ENCODE measurements around the gene BPIFA1.

BPIFA1 gene

DNA sequence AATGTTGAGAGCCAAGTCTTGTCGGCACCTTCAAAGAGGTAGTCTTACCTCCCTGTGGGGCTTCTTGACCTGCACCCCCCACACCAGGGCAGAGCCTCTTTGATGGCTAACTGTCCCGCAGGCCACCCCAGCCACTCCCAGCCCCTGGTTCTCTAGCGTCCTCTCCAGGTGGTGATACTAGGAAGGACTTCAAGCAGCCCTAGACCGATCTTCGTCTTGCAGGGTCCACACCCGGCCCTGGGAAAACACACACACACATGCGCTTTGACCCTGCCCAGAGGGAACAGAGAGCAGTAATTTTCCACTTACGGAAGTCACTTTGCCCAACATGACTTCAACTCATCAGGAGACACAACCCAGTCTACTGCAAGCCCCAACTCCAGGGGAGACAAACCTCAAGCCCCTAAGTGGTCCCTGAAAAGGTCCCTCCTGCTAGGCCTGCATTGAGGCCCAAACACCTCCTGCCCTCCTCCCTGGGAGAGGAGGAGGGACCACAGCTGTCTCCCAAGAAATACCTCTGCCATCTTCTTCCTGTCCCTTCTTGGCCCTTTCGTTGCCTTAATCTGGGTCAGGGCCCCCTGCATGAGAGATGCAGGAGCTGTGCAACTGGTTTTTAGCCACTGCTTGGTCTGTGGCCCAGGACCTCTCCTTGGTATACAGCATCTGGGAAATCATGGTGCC is 44.3 kb downstream of the BPIFA1 start:
- Histone ChIP-seq H3K4me3 (ENCODE audit: low read length) (no peak overlapping the region), H3K36me3 (ENCODE audit: insufficient read depth, low read depth, low read length) (no peaks in the 10 kb centered on the region), H3K9ac (ENCODE audit: low read depth, low read length) (no peak overlapping the region), H3K9me3 (ENCODE audit: insufficient read depth, low read depth, low read length) (no peaks in the 10 kb centered on the region), H3K4me1 (ENCODE audit: insufficient read depth, low read length) (peaks cover 6% of the 10 kb centered on the region; the same call in 1 of the 2 replicates), H3K27me3 (ENCODE audit: insufficient read depth, low read length) (no peaks in the 10 kb centered on the region), H3K27ac (ENCODE audit: low read length) (no peak overlapping the region)

DNA sequence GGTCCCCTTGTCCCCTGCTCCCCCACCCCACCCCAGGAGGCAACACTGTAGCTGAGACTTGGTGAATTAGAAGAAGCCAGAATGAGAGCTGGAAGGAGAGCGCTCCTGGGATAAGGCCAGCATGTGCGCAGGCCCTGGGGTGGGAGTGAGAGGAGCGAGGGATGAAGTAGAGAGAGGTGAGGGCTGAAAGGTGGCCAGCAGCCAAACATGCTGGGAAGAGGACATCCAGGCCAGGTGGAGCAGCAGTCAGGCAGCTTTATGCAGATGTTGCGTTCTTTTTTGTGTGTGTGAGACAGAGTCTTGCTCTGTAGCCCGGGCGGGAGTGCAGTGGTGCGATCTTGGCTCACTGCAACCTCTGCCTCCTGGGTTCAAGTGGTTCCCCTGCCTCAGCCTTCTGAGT is 45.0 kb downstream of the BPIFA1 start:
- no peaks in the 10 kb centered on the region for H3K36me3 ChIP-seq (ENCODE audit: insufficient read depth, low read depth, low read length)
- H3K27ac ChIP-seq (ENCODE audit: low read length) = no peak overlapping the region
- H3K9me3 ChIP-seq (ENCODE audit: insufficient read depth, low read depth, low read length) = no peaks in the 10 kb centered on the region
- H3K4me3 ChIP-seq (ENCODE audit: low read length) = no peak overlapping the region
- no peak overlapping the region for H3K9ac ChIP-seq (ENCODE audit: low read depth, low read length)
- no peaks in the 10 kb centered on the region for H3K27me3 ChIP-seq (ENCODE audit: insufficient read depth, low read length)
- H3K4me1 ChIP-seq (ENCODE audit: insufficient read depth, low read length) = peaks cover 6% of the 10 kb centered on the region; the same call in 1 of the 2 replicates

DNA sequence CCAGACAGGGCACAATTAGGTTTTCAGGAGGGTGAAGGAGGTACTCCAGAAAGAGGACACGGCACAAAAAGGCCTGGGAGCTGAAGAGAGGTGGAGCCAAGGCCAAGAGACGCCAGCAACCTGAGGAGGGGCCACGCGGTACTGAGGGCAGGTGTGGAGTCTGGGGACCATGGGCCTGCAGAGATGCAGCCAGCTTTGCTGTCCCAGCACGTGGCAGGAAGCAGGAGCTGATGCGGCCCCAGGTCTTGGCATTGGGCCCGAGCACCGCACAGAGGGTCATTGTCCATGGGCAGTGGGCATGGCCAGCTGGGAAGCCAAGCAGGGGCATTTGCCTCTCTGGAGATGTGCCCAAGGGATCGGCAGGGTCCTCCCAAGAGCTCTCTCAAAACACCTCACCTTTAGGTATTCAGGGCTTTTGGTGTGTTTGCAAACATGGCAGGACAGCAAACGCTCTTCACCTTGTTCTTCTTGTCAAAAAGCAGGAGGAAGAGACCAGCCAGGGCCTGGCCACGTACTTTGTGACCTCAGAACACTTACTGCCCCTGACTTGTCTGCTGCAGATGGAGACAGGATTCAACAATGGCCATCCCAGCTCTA is 45.9 kb downstream of the BPIFA1 start:
- no peak overlapping the region for H3K27ac ChIP-seq (ENCODE audit: low read length)
- H3K9me3 ChIP-seq (ENCODE audit: insufficient read depth, low read depth, low read length) = no peaks in the 10 kb centered on the region
- H3K4me1 ChIP-seq (ENCODE audit: insufficient read depth, low read length) = peaks cover 6% of the 10 kb centered on the region; the same call in 1 of the 2 replicates
- no peaks in the 10 kb centered on the region for H3K27me3 ChIP-seq (ENCODE audit: insufficient read depth, low read length)
- H3K36me3 ChIP-seq (ENCODE audit: insufficient read depth, low read depth, low read length) = no peaks in the 10 kb centered on the region
- H3K4me3 ChIP-seq (ENCODE audit: low read length) = no peak overlapping the region
- no peak overlapping the region for H3K9ac ChIP-seq (ENCODE audit: low read depth, low read length)

DNA sequence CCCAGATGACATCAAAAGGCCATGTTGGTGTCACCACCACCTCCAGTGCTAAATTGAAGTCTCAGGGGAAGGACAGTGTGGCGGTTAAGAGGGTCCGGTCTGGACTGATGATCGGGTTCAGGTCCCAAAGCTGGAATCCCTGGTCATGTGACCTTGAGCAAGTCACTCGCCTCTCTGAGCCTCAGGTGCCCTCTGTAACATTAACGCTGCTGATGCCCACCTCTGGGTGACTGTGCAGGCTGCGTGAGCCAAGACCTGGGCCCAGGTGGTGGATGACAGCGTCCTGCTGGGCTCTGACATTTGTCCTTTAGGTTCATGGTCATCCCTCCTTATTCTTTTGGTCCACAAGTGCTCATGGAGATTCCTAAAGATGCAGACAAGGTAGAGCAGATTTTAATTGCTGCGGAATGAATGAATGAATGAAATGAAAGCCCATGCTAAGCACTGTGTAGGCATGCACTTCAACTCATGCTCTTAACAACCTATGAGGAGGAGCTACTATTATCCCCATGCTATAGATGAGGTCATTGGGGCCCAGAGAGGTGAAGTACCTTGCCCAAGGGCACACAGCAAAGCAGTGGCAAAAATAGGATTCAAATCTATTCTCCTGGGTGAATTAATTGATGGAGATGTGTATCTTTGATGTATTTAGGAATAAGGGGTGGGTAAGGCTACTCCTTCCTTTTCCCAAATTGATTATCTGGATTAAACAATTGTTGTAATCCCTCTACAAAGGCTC is 46.6 kb downstream of the BPIFA1 start:
- H3K36me3 ChIP-seq (ENCODE audit: insufficient read depth, low read depth, low read length) = no peaks in the 10 kb centered on the region
- no peaks in the 10 kb centered on the region for H3K9me3 ChIP-seq (ENCODE audit: insufficient read depth, low read depth, low read length)
- H3K27me3 ChIP-seq (ENCODE audit: insufficient read depth, low read length) = no peaks in the 10 kb centered on the region
- no peak overlapping the region for H3K9ac ChIP-seq (ENCODE audit: low read depth, low read length)
- no peak overlapping the region for H3K27ac ChIP-seq (ENCODE audit: low read length)
- no peak overlapping the region for H3K4me3 ChIP-seq (ENCODE audit: low read length)
- H3K4me1 ChIP-seq (ENCODE audit: insufficient read depth, low read length) = peaks cover 6% of the 10 kb centered on the region; the same call in 1 of the 2 replicates

DNA sequence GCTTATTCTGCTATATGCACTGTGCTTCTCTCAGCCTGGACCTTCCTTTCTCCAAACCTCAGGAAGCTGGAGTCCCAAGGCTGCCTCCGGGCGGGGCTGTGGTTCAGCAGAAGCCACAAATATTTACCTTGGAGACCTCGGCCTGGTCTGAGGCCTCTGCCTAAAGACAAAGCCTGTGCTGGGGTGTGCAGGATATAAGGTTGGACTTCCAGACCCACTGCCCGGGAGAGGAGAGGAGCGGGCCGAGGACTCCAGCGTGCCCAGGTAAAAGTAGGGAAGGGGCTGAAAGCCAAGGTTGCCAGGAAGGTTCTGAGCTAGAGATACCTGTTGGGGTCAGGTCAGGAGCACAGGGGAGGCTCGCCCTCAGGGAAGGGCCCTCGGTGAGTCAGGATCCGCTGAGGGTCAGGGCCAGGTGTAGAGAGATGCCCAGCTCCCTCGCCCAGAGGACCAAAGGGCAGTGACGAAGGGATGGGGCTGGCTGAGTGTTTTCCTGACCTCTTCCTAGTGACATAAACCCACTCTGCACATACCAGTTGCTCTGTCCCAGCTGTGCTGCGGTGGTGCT is 47.3 kb downstream of the BPIFA1 start, which contains the start of gene BPIFB1:
TSS of gene BPIFB1 (plus strand) at position 224 of the 565 bp plus-strand sequence. CDS start 2,860 bp downstream, outside the sequence.
- Histone ChIP-seq H3K9ac (ENCODE audit: low read depth, low read length) (no peak within 1 kb of the TSS), H3K36me3 (ENCODE audit: insufficient read depth, low read depth, low read length) (no peaks in the 10 kb centered on the region), H3K27me3 (ENCODE audit: insufficient read depth, low read length) (no peaks in the 10 kb centered on the region; the same call in 1 of the 2 replicates), H3K27ac (ENCODE audit: low read length) (no peak within 1 kb of the TSS), H3K4me3 (ENCODE audit: low read length) (no peak within 1 kb of the TSS), H3K4me1 (ENCODE audit: insufficient read depth, low read length) (no peaks in the 10 kb centered on the region), H3K9me3 (ENCODE audit: insufficient read depth, low read depth, low read length) (no peaks in the 10 kb centered on the region)

DNA sequence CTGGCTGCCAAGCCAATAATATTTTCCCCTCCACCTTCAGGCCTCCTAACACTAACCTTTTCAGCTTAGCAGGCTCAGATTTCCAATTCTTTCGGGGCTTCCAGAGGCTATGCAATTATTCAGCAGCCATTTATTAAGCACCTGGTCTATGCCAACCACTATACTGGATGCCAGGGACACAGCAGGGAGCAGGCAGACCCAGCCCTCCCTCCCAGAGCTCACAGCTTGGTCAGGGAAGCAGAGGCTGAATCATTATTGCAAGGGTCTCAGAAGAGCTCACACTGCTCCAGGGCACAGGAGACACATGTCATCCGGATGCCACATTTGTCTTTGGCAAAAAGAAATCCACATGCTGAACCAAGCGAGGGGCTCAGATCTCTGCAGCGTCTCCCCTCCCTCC is 48.5 kb downstream of the BPIFA1 start:
- H3K4me3 ChIP-seq (ENCODE audit: low read length) = no peak overlapping the region
- H3K4me1 ChIP-seq (ENCODE audit: insufficient read depth, low read length) = no peaks in the 10 kb centered on the region
- no peak overlapping the region for H3K27ac ChIP-seq (ENCODE audit: low read length)
- H3K9me3 ChIP-seq (ENCODE audit: insufficient read depth, low read depth, low read length) = no peaks in the 10 kb centered on the region
- H3K9ac ChIP-seq (ENCODE audit: low read depth, low read length) = no peak overlapping the region
- no peaks in the 10 kb centered on the region; the same call in 1 of the 2 replicates for H3K27me3 ChIP-seq (ENCODE audit: insufficient read depth, low read length)
- H3K36me3 ChIP-seq (ENCODE audit: insufficient read depth, low read depth, low read length) = no peaks in the 10 kb centered on the region

DNA sequence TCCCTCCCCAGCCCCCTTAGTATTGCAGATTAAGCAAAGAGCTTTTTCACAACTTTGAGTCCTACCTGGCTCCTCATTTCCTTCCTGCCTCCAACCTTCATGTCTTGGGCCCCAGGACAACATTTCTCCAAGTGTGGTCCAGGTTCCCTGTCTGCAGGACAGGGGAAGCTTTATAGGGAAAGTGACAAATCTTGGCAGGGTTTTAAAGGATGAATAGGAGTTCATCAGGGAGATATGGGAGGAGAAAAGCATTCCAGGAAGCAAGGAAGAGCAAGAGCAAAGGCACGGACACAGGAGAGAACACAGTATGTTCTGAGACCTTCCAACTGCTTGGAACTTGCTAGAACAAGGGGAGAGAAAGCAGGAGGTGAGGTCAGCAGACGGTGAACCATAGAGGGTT is 49.1 kb downstream of the BPIFA1 start:
- Histone ChIP-seq H3K4me1 (ENCODE audit: insufficient read depth, low read length) (no peaks in the 10 kb centered on the region), H3K27ac (ENCODE audit: low read length) (no peak overlapping the region), H3K9me3 (ENCODE audit: insufficient read depth, low read depth, low read length) (no peaks in the 10 kb centered on the region), H3K9ac (ENCODE audit: low read depth, low read length) (no peak overlapping the region), H3K4me3 (ENCODE audit: low read length) (no peak overlapping the region), H3K36me3 (ENCODE audit: insufficient read depth, low read depth, low read length) (no peaks in the 10 kb centered on the region), H3K27me3 (ENCODE audit: insufficient read depth, low read length) (no peaks in the 10 kb centered on the region; the same call in 1 of the 2 replicates)

DNA sequence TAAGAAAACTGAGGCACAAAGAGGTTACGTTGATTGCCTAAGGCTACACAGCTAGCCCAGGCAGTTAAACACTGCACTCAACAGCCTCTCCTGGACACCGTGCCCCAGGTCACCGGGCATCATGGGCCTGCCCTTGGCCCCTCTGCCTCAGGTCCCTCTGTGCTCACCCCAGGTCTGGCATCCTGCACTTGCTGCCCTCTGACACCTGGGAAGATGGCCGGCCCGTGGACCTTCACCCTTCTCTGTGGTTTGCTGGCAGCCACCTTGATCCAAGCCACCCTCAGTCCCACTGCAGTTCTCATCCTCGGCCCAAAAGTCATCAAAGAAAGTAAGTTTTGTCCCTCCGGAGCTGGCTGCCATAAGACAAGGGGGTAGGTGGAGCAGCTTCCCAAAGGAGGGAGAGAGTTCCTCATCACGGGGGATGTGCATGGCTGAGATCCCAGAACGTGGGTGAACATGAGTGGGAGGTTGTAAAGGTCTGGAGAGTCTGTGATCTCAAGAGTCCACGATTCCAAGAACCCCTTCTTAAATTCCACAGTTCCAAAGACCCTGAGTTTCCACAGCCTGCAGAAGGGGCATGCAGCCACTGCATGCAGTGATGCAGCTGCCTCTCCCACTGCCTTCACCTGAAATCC is 50.2 kb downstream of the BPIFA1 start:
- no peaks in the 10 kb centered on the region; the same call in 1 of the 2 replicates for H3K27me3 ChIP-seq (ENCODE audit: insufficient read depth, low read length)
- H3K4me1 ChIP-seq (ENCODE audit: insufficient read depth, low read length) = no peaks in the 10 kb centered on the region
- H3K9me3 ChIP-seq (ENCODE audit: insufficient read depth, low read depth, low read length) = no peaks in the 10 kb centered on the region
- H3K4me3 ChIP-seq (ENCODE audit: low read length) = no peak overlapping the region
- H3K27ac ChIP-seq (ENCODE audit: low read length) = no peak overlapping the region
- no peaks in the 10 kb centered on the region for H3K36me3 ChIP-seq (ENCODE audit: insufficient read depth, low read depth, low read length)
- H3K9ac ChIP-seq (ENCODE audit: low read depth, low read length) = no peak overlapping the region

DNA sequence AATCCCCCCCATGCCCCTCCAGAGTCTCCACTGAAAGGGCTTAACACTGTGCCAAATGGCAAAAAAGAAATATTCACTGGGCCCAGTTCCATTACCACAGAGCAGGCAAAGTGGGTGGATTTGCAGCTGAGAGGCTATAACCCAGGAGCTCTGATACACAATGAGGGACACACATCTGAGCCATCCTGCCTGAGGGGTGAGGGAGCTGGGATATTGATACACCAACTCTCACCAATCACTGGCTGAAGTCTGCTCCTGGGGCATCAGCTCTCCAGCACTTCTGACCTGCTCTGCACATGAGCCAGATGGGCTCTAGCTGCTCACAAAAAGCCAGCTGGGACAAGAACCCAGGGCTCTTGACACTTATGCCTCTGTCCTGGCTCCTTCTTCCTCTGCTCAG is 52.1 kb downstream of the BPIFA1 start:
- Histone ChIP-seq H3K9ac (ENCODE audit: low read depth, low read length) (no peak overlapping the region), H3K4me1 (ENCODE audit: insufficient read depth, low read length) (no peaks in the 10 kb centered on the region), H3K9me3 (ENCODE audit: insufficient read depth, low read depth, low read length) (no peaks in the 10 kb centered on the region), H3K27ac (ENCODE audit: low read length) (no peak overlapping the region), H3K36me3 (ENCODE audit: insufficient read depth, low read depth, low read length) (no peaks in the 10 kb centered on the region), H3K27me3 (ENCODE audit: insufficient read depth, low read length) (no peaks in the 10 kb centered on the region; the same call in 1 of the 2 replicates), H3K4me3 (ENCODE audit: low read length) (no peak overlapping the region)

DNA sequence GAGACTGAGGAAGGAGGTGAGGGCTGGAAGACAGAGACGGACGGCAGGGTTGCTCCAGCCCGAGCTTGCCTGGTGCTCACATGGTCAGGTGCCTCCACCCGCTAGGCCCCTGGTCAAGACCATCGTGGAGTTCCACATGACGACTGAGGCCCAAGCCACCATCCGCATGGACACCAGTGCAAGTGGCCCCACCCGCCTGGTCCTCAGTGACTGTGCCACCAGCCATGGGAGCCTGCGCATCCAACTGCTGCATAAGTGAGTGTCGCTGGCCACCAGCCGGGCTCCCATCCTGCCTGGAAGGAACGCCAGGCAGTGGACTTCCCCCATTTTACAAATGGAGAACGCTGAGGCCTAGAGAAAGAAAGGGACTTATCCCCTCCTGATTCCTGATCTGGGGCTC is 55.1 kb downstream of the BPIFA1 start:
- Histone ChIP-seq H3K4me3 (ENCODE audit: low read length) (no peak overlapping the region), H3K27ac (ENCODE audit: low read length) (no peak overlapping the region), H3K4me1 (ENCODE audit: insufficient read depth, low read length) (no peaks in the 10 kb centered on the region), H3K36me3 (ENCODE audit: insufficient read depth, low read depth, low read length) (no peaks in the 10 kb centered on the region), H3K9ac (ENCODE audit: low read depth, low read length) (no peak overlapping the region), H3K9me3 (ENCODE audit: insufficient read depth, low read depth, low read length) (no peaks in the 10 kb centered on the region), H3K27me3 (ENCODE audit: insufficient read depth, low read length) (no peaks in the 10 kb centered on the region; the same call in 1 of the 2 replicates)

DNA sequence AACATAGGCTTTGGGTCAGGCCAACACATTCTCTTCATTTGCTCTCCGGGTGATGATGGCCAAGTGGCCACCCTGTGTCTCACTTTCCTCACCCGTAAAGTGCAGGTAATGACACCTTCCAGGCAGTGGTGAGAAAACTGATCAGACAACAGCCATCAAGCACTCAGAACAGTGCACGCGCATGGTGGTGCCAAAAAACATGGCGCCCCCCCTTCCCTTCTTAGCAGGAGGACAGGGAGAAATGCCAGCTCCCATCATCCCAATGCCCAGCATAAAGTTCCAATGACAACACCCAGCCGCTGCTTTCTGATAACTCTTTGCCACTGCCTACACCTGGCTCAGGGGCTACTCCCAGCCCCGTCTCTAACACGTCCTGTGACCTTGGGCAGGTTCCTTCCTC is 55.6 kb downstream of the BPIFA1 start:
- H3K27me3 ChIP-seq (ENCODE audit: insufficient read depth, low read length) = no peaks in the 10 kb centered on the region; the same call in 1 of the 2 replicates
- no peak overlapping the region for H3K4me3 ChIP-seq (ENCODE audit: low read length)
- H3K9me3 ChIP-seq (ENCODE audit: insufficient read depth, low read depth, low read length) = no peaks in the 10 kb centered on the region

More for the DNA sequence above, 55.6 kb downstream of the BPIFA1 start:
- H3K4me1 ChIP-seq (ENCODE audit: insufficient read depth, low read length) = no peaks in the 10 kb centered on the region
- no peaks in the 10 kb centered on the region for H3K36me3 ChIP-seq (ENCODE audit: insufficient read depth, low read depth, low read length)
- H3K27ac ChIP-seq (ENCODE audit: low read length) = no peak overlapping the region
- H3K9ac ChIP-seq (ENCODE audit: low read depth, low read length) = no peak overlapping the region

Data from iPS-20b (cell line).